Fibroblast of skin of left biceps (primary cell): ENCODE measurements around the gene ABCC11.
"Not testable (repeated sequence)": the region's sequence is repeated elsewhere in the genome, so short reads cannot be mapped to it uniquely, and the experiment has no call there.

ENCODE experiments used
- DNase-seq, 2 experiments: peaks; one replicate each; pipeline ENCODE4 v3.0.0-alpha.2; 2013; ENCODE audit warnings: low read depth in 2 of 2

The ABCC11 gene

GRCh38 chr16:48250520-48251278, 3.4 kb upstream of the ABCC11 start:
- no peak for DNase-seq

- DNase-seq: no peak
Measured at GRCh38 chr16:48246066-48246465, 1.3 kb downstream of the ABCC11 start.

- no peak for DNase-seq
Measured at GRCh38 chr16:48244863-48245195, 2.5 kb downstream of the ABCC11 start.

- DNase-seq: peak; percentile 59 to 64
Measured at GRCh38 chr16:48244080-48244862, 3.1 kb downstream of the ABCC11 start, which contains the start of gene LONP2. TSS of gene LONP2 (plus strand) at chr16:48244300. CDS start at chr16:48244389, 89 bp downstream.

GRCh38 chr16:48240147-48240546, 7.2 kb downstream of the ABCC11 start:
- not testable (repeated sequence) for DNase-seq

GRCh38 chr16:48236286-48236685, 11.1 kb downstream of the ABCC11 start:
- DNase-seq: no peak

- DNase-seq: no peak
Measured at GRCh38 chr16:48235556-48236136, 11.7 kb downstream of the ABCC11 start.

GRCh38 chr16:48235058-48235555, 12.2 kb downstream of the ABCC11 start:
- no peak for DNase-seq

- no peak for DNase-seq
Measured at GRCh38 chr16:48234630-48235029, 12.7 kb downstream of the ABCC11 start.

- no peak for DNase-seq
Measured at GRCh38 chr16:48232493-48233040, 14.8 kb downstream of the ABCC11 start.

- no peak for DNase-seq
Measured at GRCh38 chr16:48231727-48232492, 15.4 kb downstream of the ABCC11 start.

GRCh38 chr16:48225456-48225855, 21.9 kb downstream of the ABCC11 start:
- no peak for DNase-seq

- no peak for DNase-seq
Measured at GRCh38 chr16:48223490-48223889, 23.8 kb downstream of the ABCC11 start.

GRCh38 chr16:48220891-48221290, 26.4 kb downstream of the ABCC11 start:
- no peak for DNase-seq

- no peak for DNase-seq
Measured at GRCh38 chr16:48218473-48218872, 28.9 kb downstream of the ABCC11 start.

GRCh38 chr16:48217708-48218107, 29.6 kb downstream of the ABCC11 start:
- DNase-seq: no peak

- no peak for DNase-seq
Measured at GRCh38 chr16:48215738-48216137, 31.6 kb downstream of the ABCC11 start.

- DNase-seq: no peak
Measured at GRCh38 chr16:48212033-48212432, 35.3 kb downstream of the ABCC11 start.

GRCh38 chr16:48210747-48211146, 36.6 kb downstream of the ABCC11 start:
- DNase-seq: no peak

- DNase-seq: no peak
Measured at GRCh38 chr16:48206594-48207242, 40.6 kb downstream of the ABCC11 start.

- DNase-seq: no peak
Measured at GRCh38 chr16:48204825-48205151, 42.6 kb downstream of the ABCC11 start.
